Measurements from ENCODE around the gene NXN.

- no peak for TF ChIP-seq CTCF (IDR thresholded peaks at IDR 0.05)
- no peak for TF ChIP-seq POLR2A (IDR thresholded peaks at IDR 0.05)
These were observed 77.6 kb downstream of the NXN start for GRCh38 chr17:901964-902363.
